Colonic mucosa (tissue), 4 donors: Measurements from ENCODE around the gene DCDC2. TPM values are rescaled to one million over a fixed set of nuclear protein-coding genes. Genes with fewer than 3 reads are reported as not detected.
"Not testable (repeated sequence)": the region's sequence is repeated elsewhere in the genome, so short reads cannot be mapped to it uniquely, and the experiment has no call there.

Experiments used
- DNase-seq: peaks from one replicate; pipeline ENCODE4 v3.0.0-alpha.2; 2020
- H3K27ac ChIP-seq: fragments of 200-600 bp; one replicate; pipeline ENCODE4 v1.8.0; 2021
- H3K27me3 ChIP-seq: fragments of 200-600 bp; one replicate; pipeline ENCODE4 v1.8.0; 2021
- H3K36me3 ChIP-seq: fragments of 200-600 bp; one replicate; pipeline ENCODE4 v1.8.0; 2021
- H3K4me1 ChIP-seq: fragments of 200-600 bp; one replicate; pipeline ENCODE4 v1.8.0; 2021; ENCODE audit warnings: mild to moderate bottlenecking
- H3K4me3 ChIP-seq: fragments of 200-600 bp; one replicate; pipeline ENCODE4 v1.8.0; 2021
- H3K9ac ChIP-seq, 2 donors: one replicate each; pipeline ENCODE4 v1.7.0; 2013; ENCODE audit warnings: control low read depth in 2 of 2, low read depth in 2 of 2, low read length in 2 of 2
- H3K9me3 ChIP-seq: fragments of 200-600 bp; one replicate; pipeline ENCODE4 v1.8.0; 2021
- CTCF ChIP-seq: fragments of 200-600 bp; IDR thresholded peaks from one replicate; pipeline ENCODE4 v1.8.0; 2022; ENCODE audit warnings: antibody characterized with exemption, mild to moderate bottlenecking
- intact Hi-C: fragments of 100-400 bp; cut with DNase I; formaldehyde crosslinking; loops from one replicate; pipeline ENCODE4 v1.14.1; 2022
- total RNA-seq, 2 donors: library from RNA; stranded (reverse); fragmentation: NEBNext Ultra II Directional in 1 of 2; extraction: Animal tissue kit (Norgen Biotek cat#: 25700) in 1 of 2; gene quantifications; one replicate each; pipeline ENCODE4 v1.2.1, GENCODE V29; 2021
- donor health status: healthy.
- donor health status: DM: no; HTN: no; CAD: no.
- donor health status: DM: no; HTN: no; CAD: no.

Gene DCDC2
- total RNA-seq, 2 donors from 2014 or later: 3.3 to 9.4 TPM

GRCh38 chr6:24391208-24391607, 33.3 kb upstream of the DCDC2 start:
- no peak for DNase-seq
- Histone ChIP-seq H3K27me3 (no peaks in the 10 kb centered on the region), H3K4me3 (no peak overlapping the region), H3K9ac (no peak overlapping the region), H3K36me3 (no peaks in the 10 kb centered on the region), H3K9me3 (no peaks in the 10 kb centered on the region), H3K4me1 (no peaks in the 10 kb centered on the region), H3K27ac (no peak overlapping the region)
- no peak for TF ChIP-seq CTCF
- intact Hi-C loops: loop anchor here (2.0 kb wide), 1 partner anchor 108 kb away; no protein-coding TSS in a partner anchor

- Histone ChIP-seq H3K9ac (no peak overlapping the region), H3K27ac (no peak overlapping the region), H3K4me1 (no peaks in the 10 kb centered on the region), H3K4me3 (no peak overlapping the region), H3K36me3 (no peaks in the 10 kb centered on the region), H3K27me3 (no peaks in the 10 kb centered on the region), H3K9me3 (no peaks in the 10 kb centered on the region)
- TF ChIP-seq CTCF: no peak
- intact Hi-C loops: no loop called here
- no peak for DNase-seq
These were observed 30.0 kb upstream of the DCDC2 start for GRCh38 chr6:24387818-24388217.

GRCh38 chr6:24385536-24386269, 27.8 kb upstream of the DCDC2 start:
- Histone ChIP-seq H3K9ac (no peak overlapping the region), H3K4me3 (no peak overlapping the region), H3K4me1 (no peaks in the 10 kb centered on the region), H3K9me3 (no peaks in the 10 kb centered on the region), H3K27ac (no peak overlapping the region), H3K27me3 (no peaks in the 10 kb centered on the region), H3K36me3 (no peaks in the 10 kb centered on the region)
- intact Hi-C loops: no loop called here
- TF ChIP-seq CTCF: no peak
- DNase-seq: no peak

- DNase-seq, H3K4me1 ChIP-seq, H3K4me3 ChIP-seq, H3K9ac ChIP-seq, H3K27me3 ChIP-seq, intact Hi-C loops, H3K9me3 ChIP-seq, H3K27ac ChIP-seq, H3K36me3 ChIP-seq: not testable (repeated sequence)
These were observed 26.7 kb upstream of the DCDC2 start for GRCh38 chr6:24384369-24385130.

- H3K27me3 ChIP-seq, H3K4me3 ChIP-seq, H3K4me1 ChIP-seq, DNase-seq, H3K9ac ChIP-seq, H3K36me3 ChIP-seq, H3K9me3 ChIP-seq, H3K27ac ChIP-seq, intact Hi-C loops: not testable (repeated sequence)
These were observed 25.1 kb upstream of the DCDC2 start for GRCh38 chr6:24382891-24383494.

- no peak overlapping the region for H3K9ac ChIP-seq
- no peak overlapping the region for H3K4me3 ChIP-seq
- DNase-seq: no peak
- no peak overlapping the region for H3K27ac ChIP-seq
- H3K9me3 ChIP-seq: no peaks in the 10 kb centered on the region
- no peaks in the 10 kb centered on the region for H3K4me1 ChIP-seq
- no peaks in the 10 kb centered on the region for H3K36me3 ChIP-seq
- no peak for TF ChIP-seq CTCF
- intact Hi-C loops: no loop called here
- no peaks in the 10 kb centered on the region for H3K27me3 ChIP-seq
These were observed 24.3 kb upstream of the DCDC2 start for GRCh38 chr6:24382220-24382540.
